GOT3 (cell line): Measurements from ENCODE around the gene FHIP1B.

Experiments used
- DNase-seq: peaks from one replicate; lab custom pipeline; 2025; ENCODE audit warnings: mixed read lengths; lab: John Stamatoyannopoulos, UW

Gene FHIP1B

GRCh38 chr11:6238902-6239301 lies 4.5 kb upstream of the FHIP1B start, which contains the start of gene CNGA4:
TSS of gene CNGA4 (plus strand) at chr11:6239089. CDS start at chr11:6239207, 118 bp downstream.
- DNase-seq = no peak

DNA sequence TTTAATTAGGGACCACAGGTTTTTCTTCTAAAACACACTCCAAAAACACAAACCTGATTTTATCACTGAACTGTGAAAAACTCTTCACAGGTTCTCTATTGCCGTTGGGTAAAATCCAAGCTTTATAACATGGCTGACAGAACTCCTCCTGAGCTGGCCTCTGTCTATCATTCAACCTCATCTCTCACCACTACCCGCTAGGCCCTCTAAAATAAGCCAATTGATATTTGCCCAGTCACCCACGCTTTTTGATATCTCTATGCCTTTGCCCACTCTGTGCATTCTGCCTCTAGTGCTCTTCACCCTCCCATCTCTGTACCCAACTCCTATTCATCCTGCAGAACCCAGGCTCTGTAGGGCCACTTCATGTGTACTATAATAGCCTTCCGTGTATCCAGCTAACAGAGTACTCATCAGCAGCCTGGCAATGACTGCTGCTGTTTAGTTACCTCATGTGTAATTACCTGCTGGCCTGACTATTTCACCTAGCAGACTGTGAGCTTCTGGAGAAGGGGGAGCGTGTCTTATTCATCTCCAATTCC lies 3.4 kb upstream of the FHIP1B start:
- DNase-seq = no peak

DNA sequence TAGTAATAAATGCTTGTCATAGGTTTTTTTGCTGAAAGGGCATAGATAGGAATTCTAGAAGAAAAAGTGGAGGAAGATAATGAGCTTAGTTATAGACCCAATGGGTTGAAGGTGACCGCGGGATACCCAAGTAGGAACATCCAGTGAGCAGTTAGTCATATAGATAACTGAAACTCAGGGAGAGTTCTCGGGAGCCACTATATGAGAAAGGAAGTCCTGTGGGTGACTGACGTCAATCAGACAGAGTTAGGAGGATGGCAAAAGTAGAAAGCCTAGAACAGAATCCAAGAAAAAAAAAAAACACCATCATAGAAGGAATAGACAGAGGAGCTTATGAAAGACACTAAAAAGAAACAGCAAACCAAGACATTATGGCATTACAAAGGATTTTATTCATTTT lies 2.8 kb upstream of the FHIP1B start:
- DNase-seq = no peak

DNA sequence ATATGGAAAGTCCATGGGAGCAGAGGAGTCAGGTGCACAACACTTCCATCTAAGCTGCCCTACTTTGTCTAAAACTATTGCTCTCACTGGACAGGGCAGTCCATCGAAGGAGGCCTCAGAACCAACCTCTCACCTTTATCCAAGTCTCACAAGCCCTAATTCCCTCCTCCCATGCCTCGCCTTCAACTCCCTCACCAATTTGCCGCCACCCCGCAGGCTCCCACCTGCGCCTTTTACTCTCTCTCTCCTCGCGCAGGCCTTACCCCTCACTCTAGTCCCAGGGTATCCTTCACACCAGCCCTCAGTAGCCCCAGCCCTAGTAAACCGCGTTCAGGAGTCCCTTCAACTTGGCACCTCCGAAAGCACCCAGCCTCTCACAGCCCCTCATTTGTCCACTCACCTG lies 451 bp downstream of the FHIP1B start:
- DNase-seq = no peak

- no peak for DNase-seq
Observed at GRCh38 chr11:6232899-6233298, 1.5 kb downstream of the FHIP1B start.

DNA sequence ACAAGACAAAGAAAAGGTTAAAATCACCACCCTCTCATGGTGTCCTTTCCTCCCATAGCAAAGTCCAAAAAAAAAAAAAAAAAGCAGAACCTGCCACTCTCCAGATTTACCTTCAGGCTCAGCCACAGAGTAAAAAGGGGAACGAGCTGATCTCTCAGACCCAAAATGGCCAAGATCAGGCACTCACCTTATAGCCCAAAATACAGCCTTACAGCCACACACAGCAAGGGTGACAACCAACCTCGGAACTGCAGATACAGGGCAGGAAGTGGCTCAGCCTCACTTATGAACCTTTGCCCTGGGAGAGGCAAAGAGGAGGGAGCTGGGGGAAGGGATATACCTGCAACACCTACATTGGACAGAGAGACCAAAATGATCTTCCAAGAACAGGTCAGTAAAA lies 4.5 kb downstream of the FHIP1B start:
- no peak for DNase-seq

GRCh38 chr11:6228520-6228919 lies 5.9 kb downstream of the FHIP1B start:
- DNase-seq = no peak

DNA sequence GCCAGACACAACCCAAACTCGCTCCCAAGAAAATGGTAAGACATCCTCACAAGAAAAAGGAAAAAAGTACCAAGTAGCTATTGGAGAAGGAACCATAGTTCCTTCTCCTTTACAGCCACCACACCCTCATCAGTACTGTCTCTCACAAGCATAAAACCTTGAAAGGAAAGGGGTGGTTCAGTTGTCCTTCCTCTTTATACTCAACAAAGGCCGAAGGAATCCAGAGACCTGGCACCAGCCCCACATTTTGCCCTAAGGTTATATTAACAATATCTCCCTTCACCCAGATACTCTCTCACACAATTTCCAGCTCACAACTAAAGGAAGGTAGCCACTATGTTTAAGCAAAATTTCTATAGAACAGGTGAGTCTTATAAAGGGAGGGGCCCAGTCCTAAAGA lies 8.5 kb downstream of the FHIP1B start:
- no peak for DNase-seq

GRCh38 chr11:6225024-6225423 lies 9.4 kb downstream of the FHIP1B start:
- DNase-seq = no peak

DNA sequence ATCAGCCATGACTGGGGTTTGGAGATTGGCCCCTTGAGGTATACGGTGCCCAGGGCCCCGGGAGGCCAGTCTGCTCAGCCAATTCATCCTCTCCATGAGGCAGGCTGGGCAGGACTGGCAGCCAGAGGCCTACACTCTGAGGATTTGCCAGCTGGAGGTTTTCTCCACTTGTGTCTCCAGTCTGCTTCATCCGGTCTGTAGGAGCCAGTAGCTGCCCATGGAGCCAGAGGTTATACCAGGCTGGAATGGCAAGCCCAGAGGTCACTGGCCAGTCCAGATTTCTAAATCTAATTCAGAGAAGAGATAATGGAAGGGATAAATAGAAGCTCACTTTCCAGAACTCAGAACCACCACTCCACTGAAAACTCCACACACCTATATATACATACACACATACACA lies 10.0 kb downstream of the FHIP1B start:
- no peak for DNase-seq

GRCh38 chr11:6223854-6224253 lies 10.6 kb downstream of the FHIP1B start:
- DNase-seq = no peak

DNA sequence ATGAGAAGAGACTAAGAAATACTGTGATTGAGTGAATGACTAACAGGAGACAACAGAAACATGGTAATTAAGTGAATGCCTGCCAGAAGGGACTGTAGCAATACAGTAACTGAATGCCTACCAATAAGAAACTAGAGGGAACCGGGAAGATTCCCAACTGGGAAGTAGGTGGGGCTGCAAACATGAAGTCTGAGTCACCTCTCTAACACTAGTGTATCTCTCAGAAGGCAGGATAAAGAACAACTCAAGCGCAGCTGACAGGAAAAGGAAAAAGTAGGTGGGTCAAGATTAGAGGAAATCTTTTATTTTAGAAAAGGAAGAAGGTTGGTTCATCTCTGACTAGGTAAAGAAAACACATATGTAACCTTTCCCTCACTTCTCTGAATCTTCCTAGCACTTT lies 15.1 kb downstream of the FHIP1B start:
- no peak for DNase-seq

- no peak for DNase-seq
Observed at GRCh38 chr11:6217722-6218121, 16.7 kb downstream of the FHIP1B start.

DNA sequence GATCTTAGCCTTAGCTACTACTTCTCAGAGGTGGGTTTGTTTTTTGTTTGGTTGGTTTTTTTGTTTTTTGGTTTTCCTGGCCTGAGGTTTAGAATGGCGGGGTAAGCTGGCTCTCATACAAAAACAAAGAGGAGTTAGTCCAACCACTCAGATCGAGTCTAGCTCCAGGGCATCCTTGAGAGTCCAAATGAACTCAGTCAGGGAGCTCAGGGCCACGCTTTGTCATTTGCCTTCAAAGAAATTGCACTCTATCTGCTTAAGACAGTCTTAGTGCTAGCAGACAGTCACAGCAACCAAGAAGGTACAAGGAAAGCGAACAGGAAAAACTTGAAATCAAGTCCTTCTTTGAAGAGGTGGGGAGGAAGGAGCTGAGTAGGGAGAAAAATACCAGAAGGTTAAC lies 17.9 kb downstream of the FHIP1B start:
- no peak for DNase-seq

DNA sequence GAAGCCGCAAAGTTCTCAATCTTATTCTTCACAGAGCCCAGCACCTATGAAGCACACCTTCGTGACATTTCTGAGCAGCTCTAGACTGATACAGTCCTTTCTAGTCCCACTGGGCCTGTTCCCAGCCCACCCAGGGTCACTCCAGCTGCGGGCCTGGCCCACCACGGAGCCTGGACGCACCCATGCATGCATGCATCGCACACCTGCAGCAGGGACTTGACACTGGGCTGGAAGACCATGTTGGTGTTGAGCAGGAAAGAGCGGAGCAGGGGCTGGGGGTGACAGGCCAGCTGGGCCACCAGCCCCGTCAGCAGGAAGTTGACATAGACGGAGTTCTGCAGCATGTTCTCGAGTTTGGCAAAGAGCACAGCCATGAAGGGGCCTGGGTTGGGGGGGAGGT lies 19.9 kb downstream of the FHIP1B start:
- DNase-seq = no peak

DNA sequence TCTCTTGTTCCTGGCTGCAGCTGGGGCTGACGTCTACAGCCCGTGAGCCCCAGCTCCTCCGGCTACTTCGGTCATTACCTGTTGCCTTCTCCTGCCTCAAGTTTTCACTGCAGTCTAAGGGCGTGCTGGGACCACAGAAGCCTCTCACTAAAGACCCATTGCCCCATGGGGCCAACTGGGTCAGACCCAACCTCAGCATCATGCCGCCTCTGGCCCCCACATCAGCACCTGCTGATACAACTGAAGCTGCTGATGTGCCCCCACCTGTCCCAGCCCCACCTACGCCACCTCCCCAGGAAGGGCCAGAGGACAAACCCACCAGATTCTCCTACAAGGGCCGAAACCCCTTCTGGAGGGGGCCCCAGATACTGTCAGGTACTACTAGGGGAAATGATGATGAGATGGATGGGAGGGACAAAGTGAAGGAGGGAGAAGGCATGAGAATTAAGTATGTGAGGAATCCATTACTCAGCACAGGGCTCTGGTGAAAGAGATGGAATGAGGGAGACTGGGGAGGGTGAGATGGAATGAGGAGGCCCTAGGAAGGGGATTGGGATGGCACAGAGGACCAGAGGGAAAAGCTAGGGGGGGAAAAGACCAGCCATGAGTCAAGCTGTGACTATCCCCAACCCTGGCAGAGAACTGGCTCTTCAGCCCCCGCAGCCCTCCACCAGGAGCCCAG lies 24.0 kb downstream of the FHIP1B start:
- DNase-seq = no peak

DNA sequence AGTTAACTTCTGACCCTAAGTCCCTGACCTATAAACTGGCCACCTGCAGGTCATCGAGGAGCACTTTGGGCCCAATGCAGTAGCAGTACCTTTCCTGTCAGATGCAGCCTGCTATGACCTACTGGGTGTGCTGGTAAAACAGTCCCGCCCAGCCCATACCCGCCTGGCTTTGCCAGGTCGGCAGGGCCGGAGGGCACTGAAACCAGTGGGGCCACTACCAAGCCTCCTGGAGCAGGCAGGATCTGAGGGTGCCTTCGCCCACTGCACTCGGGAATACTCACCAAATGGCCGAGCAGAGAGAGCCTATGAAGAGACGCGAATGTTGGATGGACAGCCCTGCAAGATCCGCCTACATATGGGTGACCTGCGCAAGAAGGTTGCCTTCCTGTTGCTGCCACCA lies 24.6 kb downstream of the FHIP1B start:
- no peak for DNase-seq

- DNase-seq = no peak
Observed at GRCh38 chr11:6206456-6207180, 27.8 kb downstream of the FHIP1B start.

DNA sequence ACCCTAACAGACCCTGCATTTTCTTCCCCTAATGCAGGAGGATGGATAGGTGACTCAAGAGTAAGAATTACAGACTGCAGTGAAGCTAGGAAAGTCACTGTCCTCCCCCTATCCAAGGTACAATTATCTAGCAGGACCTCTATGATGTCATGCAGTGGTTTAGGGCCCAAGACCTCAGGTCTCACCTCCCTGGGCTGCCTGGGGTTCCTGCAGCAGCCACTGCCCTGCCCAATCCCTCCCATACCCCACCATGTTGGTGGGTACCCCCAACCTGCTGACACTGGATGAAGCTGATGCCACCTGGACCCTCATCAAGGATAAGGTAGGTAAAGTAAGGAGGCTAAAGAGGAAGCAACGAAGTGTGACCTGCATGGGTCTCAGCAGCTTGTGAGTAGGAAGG lies 29.1 kb downstream of the FHIP1B start, which contains the start of gene C11orf42:
C11orf42 (plus strand) TSS at position 192 of the 400 bp plus-strand sequence; CDS start at position 251, 59 bp downstream.
- no peak for DNase-seq

DNA sequence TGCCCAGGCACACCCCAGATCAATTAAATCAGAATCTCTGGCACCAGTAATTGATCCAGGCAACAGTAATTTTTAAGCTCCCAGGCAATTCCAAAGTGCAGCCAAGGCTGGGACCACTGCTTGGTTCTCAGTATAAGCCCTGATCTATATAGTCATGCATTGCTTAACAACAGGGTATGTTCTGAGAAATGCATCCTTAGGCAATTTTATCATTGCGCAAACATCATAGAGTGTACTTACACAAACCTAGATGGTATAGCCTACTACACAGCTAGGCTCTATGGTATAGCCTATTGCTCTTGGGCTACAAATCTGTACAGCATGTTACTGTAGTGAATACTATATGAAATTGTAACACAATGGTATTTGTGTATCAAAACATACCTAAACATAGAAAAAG lies 29.7 kb downstream of the FHIP1B start:
- no peak for DNase-seq

- DNase-seq = no peak
Observed at GRCh38 chr11:6203327-6203726, 31.1 kb downstream of the FHIP1B start.

- no peak for DNase-seq
Observed at GRCh38 chr11:6202041-6202440, 32.4 kb downstream of the FHIP1B start.

DNA sequence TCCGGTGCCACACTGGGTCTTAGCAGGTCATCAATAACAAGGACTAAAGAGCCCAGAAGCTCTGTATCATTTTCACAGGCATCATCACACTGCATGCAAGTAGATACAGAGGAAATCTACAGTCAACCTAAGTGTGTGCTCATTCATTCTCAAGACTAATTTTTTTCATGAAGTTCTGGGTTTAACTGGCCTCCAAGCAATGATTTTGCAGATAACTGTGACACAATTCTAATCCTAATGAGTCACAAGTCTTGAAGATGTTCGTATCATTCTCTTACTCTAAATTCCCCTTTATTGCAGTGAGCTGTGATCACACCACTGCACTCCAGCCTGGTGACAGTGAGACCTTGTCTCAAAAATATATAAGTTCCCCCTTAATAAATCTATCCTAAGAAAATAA lies 33.0 kb downstream of the FHIP1B start:
- DNase-seq = no peak
